ENCODE results near the gene ITGB4. TPM values are rescaled to one million over a fixed set of nuclear protein-coding genes. Genes with fewer than 3 reads are reported as not detected.
A peak's percentile ranks its signal among the peaks of the same experiment; 100 is the strongest.

ITGB4 gene
- total and polyA plus RNA-seq, 9 of the 15 experiments (the other 6 are each of a cell fraction or from before 2014, with no cell fraction given), result 0.05 to 2.8 (median 0.76) TPM; not detected in 3

- no peak for TF ChIP-seq MTA1 (IDR thresholded peaks at IDR 0.05; ENCODE audit: borderline replicate concordance)
- TF ChIP-seq BHLHE40 (IDR thresholded peaks at IDR 0.05; ENCODE audit: low read length), result no peak
- TF ChIP-seq TEAD1 (CRISPR knock-in tag; IDR thresholded peaks at IDR 0.05), result no peak
- no peak for TF ChIP-seq TCF7L2 (IDR thresholded peaks at IDR 0.05; ENCODE audit: low read depth, low read length)
- no peak; a peak in 1 of 4 replicates for TF ChIP-seq KDM4B (IDR thresholded peaks at IDR 0.05; ENCODE audit: borderline replicate concordance in 2 of 2, low read depth in 1 of 2)
- TF ChIP-seq WHSC1 (IDR thresholded peaks at IDR 0.05; ENCODE audit: low read length), result no peak
- no peak for TF ChIP-seq ZNF408 (CRISPR knock-in tag; IDR thresholded peaks at IDR 0.05; ENCODE audit: low read depth)
- no peak; the same call in 1 of the 2 replicates for TF ChIP-seq CREM (IDR thresholded peaks at IDR 0.05; ENCODE audit: low read depth)
- no peak for TF ChIP-seq NR1H2 (CRISPR knock-in tag; IDR thresholded peaks at IDR 0.05)
- no peak for TF ChIP-seq ZNF133 (CRISPR knock-in tag; IDR thresholded peaks at IDR 0.05)
- TF ChIP-seq FOXP4 (CRISPR knock-in tag; IDR thresholded peaks at IDR 0.05; ENCODE audit: borderline replicate concordance), result no peak
- 0 out of 2 replicates have a peak, but pooled peaks have one; percentile 18 for TF ChIP-seq CBFA2T3 (IDR thresholded peaks at IDR 0.05)
- TF ChIP-seq HDAC6 (IDR thresholded peaks at IDR 0.05; ENCODE audit: low read depth, low read length), result no peak
- peak; percentile 23; the same call in 1 of the 2 replicates for TF ChIP-seq SOX6 (IDR thresholded peaks at IDR 0.05)
- TF ChIP-seq, protein P1, sequence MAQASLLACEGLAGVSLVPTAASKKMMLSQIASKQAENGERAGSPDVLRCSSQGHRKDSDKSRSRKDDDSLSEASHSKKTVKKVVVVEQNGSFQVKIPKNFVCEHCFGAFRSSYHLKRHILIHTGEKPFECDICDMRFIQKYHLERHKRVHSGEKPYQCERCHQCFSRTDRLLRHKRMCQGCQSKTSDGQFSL (CRISPR knock-in tag; IDR thresholded peaks at IDR 0.05), result peak; percentile 14; the same call in 1 of the 2 replicates
- TF ChIP-seq, protein P1 (tag; IDR thresholded peaks at IDR 0.05), result no peak
- TF ChIP-seq ZSCAN32 (CRISPR knock-in tag; IDR thresholded peaks at IDR 0.05), result no peak
- TF ChIP-seq BRCA1 (IDR thresholded peaks at IDR 0.05), result no peak
- TF ChIP-seq BRCA1 (CRISPR knock-in tag; IDR thresholded peaks at IDR 0.05), result no peak
- peak; percentile 31; the same call in 1 of the 2 replicates for TF ChIP-seq MYC (IDR thresholded peaks at IDR 0.05; ENCODE audit: low read depth, low read length)
- TF ChIP-seq MYC (CRISPR knock-in tag; IDR thresholded peaks at IDR 0.05; ENCODE audit: borderline replicate concordance, low read depth), result no peak
- TF ChIP-seq MLLT1 (IDR thresholded peaks at IDR 0.05), result peak; percentile 10 to 77; a peak in 3 of 4 replicates
- TF ChIP-seq SRSF9 (IDR thresholded peaks at IDR 0.05; ENCODE audit: borderline replicate concordance, low read depth, low read length), result no peak
- TF ChIP-seq ZNF24 (IDR thresholded peaks at IDR 0.05), result no peak
- no peak for TF ChIP-seq IRF2 (CRISPR knock-in tag; IDR thresholded peaks at IDR 0.05)
- no peak for TF ChIP-seq SMAD1 (IDR thresholded peaks at IDR 0.05; ENCODE audit: low read depth, low read length, partially characterized antibody)
- peak in 1 of 2 experiments; percentile 6; a peak in 1 of 4 replicates for TF ChIP-seq SIN3A (IDR thresholded peaks at IDR 0.05; ENCODE audit: borderline replicate concordance in 2 of 2, control insufficient read depth in 1 of 2, low read depth in 2 of 2, low read length in 2 of 2)
Measured at GRCh38 chr17:75778861-75779249, 57.6 kb downstream of the ITGB4 start (continued).

All from K562 (cell line).